C4-2B (cell line): ENCODE data around the gene NEO1.

ENCODE experiments used
- ZFX ChIP-seq: fragments of 450-650 bp; IDR thresholded peaks from 2 replicates; pipeline ENCODE4 v1.6.1; 2017
- TF ChIP-seq, protein P1 (sequence below): fragments of 450-650 bp; conservative IDR thresholded peaks from 2 replicates; pipeline ENCODE4 v1.5.1; 2017; ENCODE audit warnings: mild to moderate bottlenecking

GRCh38 chr15:73130830-73131229, 78.6 kb downstream of the NEO1 start:
- TF ChIP-seq, protein P1, sequence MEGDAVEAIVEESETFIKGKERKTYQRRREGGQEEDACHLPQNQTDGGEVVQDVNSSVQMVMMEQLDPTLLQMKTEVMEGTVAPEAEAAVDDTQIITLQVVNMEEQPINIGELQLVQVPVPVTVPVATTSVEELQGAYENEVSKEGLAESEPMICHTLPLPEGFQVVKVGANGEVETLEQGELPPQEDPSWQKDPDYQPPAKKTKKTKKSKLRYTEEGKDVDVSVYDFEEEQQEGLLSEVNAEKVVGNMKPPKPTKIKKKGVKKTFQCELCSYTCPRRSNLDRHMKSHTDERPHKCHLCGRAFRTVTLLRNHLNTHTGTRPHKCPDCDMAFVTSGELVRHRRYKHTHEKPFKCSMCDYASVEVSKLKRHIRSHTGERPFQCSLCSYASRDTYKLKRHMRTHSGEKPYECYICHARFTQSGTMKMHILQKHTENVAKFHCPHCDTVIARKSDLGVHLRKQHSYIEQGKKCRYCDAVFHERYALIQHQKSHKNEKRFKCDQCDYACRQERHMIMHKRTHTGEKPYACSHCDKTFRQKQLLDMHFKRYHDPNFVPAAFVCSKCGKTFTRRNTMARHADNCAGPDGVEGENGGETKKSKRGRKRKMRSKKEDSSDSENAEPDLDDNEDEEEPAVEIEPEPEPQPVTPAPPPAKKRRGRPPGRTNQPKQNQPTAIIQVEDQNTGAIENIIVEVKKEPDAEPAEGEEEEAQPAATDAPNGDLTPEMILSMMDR, result no peak
- no peak for TF ChIP-seq ZFX
